ENCODE results near the gene SAXO1. TPM values are rescaled to one million over a fixed set of nuclear protein-coding genes. Genes with fewer than 3 reads are reported as not detected.

Gene SAXO1
- total RNA-seq, 1 experiment from 2014 or later: 0.09 TPM

DNA sequence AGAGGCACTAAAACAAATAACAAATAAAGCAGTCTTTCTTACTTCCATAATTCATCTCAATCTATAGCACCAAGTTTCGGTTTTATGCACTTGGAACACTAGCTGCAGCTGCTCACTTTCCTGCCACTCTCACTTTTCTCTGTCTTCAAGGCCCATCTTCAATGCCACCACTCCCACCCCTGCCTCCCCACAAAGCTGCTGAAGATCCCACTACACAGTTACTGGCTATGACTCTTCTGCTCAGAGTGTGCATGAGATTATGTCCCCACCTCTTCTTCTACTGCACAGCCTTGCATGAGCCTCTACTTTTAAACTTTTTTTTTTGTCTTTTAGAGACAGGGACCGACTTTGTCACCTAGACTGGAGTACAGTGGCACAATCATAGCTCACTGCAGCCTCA, 77.4 kb downstream of the SAXO1 start (continued):
- TF ChIP-seq, protein P1, sequence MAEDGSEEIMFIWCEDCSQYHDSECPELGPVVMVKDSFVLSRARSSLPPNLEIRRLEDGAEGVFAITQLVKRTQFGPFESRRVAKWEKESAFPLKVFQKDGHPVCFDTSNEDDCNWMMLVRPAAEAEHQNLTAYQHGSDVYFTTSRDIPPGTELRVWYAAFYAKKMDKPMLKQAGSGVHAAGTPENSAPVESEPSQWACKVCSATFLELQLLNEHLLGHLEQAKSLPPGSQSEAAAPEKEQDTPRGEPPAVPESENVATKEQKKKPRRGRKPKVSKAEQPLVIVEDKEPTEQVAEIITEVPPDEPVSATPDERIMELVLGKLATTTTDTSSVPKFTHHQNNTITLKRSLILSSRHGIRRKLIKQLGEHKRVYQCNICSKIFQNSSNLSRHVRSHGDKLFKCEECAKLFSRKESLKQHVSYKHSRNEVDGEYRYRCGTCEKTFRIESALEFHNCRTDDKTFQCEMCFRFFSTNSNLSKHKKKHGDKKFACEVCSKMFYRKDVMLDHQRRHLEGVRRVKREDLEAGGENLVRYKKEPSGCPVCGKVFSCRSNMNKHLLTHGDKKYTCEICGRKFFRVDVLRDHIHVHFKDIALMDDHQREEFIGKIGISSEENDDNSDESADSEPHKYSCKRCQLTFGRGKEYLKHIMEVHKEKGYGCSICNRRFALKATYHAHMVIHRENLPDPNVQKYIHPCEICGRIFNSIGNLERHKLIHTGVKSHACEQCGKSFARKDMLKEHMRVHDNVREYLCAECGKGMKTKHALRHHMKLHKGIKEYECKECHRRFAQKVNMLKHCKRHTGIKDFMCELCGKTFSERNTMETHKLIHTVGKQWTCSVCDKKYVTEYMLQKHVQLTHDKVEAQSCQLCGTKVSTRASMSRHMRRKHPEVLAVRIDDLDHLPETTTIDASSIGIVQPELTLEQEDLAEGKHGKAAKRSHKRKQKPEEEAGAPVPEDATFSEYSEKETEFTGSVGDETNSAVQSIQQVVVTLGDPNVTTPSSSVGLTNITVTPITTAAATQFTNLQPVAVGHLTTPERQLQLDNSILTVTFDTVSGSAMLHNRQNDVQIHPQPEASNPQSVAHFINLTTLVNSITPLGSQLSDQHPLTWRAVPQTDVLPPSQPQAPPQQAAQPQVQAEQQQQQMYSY (CRISPR knock-in tag; IDR thresholded peaks at IDR 0.05): no peak
- TF ChIP-seq ZNF121 (CRISPR knock-in tag; IDR thresholded peaks at IDR 0.05) (no peak), FOXP1 (CRISPR knock-in tag; IDR thresholded peaks at IDR 0.05; ENCODE audit: borderline replicate concordance) (no peak), OVOL2 (CRISPR knock-in tag; IDR thresholded peaks at IDR 0.05; ENCODE audit: borderline replicate concordance) (no peak)
- TF ChIP-seq, protein P2, sequence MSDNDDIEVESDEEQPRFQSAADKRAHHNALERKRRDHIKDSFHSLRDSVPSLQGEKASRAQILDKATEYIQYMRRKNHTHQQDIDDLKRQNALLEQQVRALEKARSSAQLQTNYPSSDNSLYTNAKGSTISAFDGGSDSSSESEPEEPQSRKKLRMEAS (CRISPR knock-in tag; IDR thresholded peaks at IDR 0.05): no peak
- TF ChIP-seq, protein P3, sequence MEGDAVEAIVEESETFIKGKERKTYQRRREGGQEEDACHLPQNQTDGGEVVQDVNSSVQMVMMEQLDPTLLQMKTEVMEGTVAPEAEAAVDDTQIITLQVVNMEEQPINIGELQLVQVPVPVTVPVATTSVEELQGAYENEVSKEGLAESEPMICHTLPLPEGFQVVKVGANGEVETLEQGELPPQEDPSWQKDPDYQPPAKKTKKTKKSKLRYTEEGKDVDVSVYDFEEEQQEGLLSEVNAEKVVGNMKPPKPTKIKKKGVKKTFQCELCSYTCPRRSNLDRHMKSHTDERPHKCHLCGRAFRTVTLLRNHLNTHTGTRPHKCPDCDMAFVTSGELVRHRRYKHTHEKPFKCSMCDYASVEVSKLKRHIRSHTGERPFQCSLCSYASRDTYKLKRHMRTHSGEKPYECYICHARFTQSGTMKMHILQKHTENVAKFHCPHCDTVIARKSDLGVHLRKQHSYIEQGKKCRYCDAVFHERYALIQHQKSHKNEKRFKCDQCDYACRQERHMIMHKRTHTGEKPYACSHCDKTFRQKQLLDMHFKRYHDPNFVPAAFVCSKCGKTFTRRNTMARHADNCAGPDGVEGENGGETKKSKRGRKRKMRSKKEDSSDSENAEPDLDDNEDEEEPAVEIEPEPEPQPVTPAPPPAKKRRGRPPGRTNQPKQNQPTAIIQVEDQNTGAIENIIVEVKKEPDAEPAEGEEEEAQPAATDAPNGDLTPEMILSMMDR (IDR thresholded peaks at IDR 0.05): no peak

DNA sequence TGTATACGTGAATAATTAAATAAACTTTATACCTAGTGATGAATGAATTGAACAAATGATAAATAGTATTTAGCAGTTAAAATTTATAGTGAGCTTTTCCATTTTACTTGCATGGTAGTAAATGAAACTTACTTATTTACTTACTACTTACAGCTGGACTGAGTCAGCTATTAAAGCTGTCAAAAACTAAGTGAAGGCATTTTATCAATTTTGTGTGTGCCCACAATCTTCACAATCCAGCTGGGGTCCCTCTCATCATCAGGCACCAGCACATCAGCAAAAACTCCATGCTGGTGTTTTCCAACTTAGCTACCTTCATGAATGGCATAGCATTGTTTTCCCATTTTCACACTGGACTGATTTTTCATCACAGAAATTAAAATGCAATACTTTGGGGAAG, 81.1 kb downstream of the SAXO1 start:
- ChIA-PET CTCF (no interaction called here), POLR2A (no interaction called here)
- Mint-ChIP-seq H3K27ac (no peak overlapping the region), H3K36me3 (no peaks in the 10 kb centered on the region), H3K4me1 (no peaks in the 10 kb centered on the region), H3K27me3 (ENCODE audit: low read depth) (no peaks in the 10 kb centered on the region), H3K4me3 (no peak overlapping the region), H3K9me3 (no peaks in the 10 kb centered on the region)
- TF ChIP-seq, protein P4, sequence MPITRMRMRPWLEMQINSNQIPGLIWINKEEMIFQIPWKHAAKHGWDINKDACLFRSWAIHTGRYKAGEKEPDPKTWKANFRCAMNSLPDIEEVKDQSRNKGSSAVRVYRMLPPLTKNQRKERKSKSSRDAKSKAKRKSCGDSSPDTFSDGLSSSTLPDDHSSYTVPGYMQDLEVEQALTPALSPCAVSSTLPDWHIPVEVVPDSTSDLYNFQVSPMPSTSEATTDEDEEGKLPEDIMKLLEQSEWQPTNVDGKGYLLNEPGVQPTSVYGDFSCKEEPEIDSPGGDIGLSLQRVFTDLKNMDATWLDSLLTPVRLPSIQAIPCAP (CRISPR knock-in tag; IDR thresholded peaks at IDR 0.05): no peak
- TF ChIP-seq, protein P5, sequence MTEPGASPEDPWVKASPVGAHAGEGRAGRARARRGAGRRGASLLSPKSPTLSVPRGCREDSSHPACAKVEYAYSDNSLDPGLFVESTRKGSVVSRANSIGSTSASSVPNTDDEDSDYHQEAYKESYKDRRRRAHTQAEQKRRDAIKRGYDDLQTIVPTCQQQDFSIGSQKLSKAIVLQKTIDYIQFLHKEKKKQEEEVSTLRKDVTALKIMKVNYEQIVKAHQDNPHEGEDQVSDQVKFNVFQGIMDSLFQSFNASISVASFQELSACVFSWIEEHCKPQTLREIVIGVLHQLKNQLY (CRISPR knock-in tag; IDR thresholded peaks at IDR 0.05): no peak
- TF ChIP-seq HMGA2 (CRISPR knock-in tag; IDR thresholded peaks at IDR 0.05) (no peak), FOXJ3 (CRISPR knock-in tag; IDR thresholded peaks at IDR 0.05; ENCODE audit: borderline replicate concordance) (no peak), TP53 (CRISPR knock-in tag; IDR thresholded peaks at IDR 0.05) (no peak), RELA (CRISPR knock-in tag; IDR thresholded peaks at IDR 0.05; ENCODE audit: borderline replicate concordance) (no peak), NFYB (CRISPR knock-in tag; conservative IDR thresholded peaks at IDR 0.05; ENCODE audit: low read depth) (no peak), CBFB (CRISPR knock-in tag; IDR thresholded peaks at IDR 0.05; ENCODE audit: low read depth) (no peak), ZNF671 (CRISPR knock-in tag; IDR thresholded peaks at IDR 0.05) (no peak), OVOL2 (CRISPR knock-in tag; IDR thresholded peaks at IDR 0.05; ENCODE audit: borderline replicate concordance) (no peak), FOXK1 (CRISPR knock-in tag; IDR thresholded peaks at IDR 0.05) (no peak), ATF1 (CRISPR knock-in tag; IDR thresholded peaks at IDR 0.05) (no peak)
- TF ChIP-seq, protein P6, sequence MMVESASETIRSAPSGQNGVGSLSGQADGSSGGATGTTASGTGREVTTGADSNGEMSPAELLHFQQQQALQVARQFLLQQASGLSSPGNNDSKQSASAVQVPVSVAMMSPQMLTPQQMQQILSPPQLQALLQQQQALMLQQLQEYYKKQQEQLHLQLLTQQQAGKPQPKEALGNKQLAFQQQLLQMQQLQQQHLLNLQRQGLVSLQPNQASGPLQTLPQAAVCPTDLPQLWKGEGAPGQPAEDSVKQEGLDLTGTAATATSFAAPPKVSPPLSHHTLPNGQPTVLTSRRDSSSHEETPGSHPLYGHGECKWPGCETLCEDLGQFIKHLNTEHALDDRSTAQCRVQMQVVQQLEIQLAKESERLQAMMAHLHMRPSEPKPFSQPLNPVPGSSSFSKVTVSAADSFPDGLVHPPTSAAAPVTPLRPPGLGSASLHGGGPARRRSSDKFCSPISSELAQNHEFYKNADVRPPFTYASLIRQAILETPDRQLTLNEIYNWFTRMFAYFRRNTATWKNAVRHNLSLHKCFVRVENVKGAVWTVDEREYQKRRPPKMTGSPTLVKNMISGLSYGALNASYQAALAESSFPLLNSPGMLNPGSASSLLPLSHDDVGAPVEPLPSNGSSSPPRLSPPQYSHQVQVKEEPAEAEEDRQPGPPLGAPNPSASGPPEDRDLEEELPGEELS (CRISPR knock-in tag; IDR thresholded peaks at IDR 0.05): no peak
- TF ChIP-seq, protein P7, sequence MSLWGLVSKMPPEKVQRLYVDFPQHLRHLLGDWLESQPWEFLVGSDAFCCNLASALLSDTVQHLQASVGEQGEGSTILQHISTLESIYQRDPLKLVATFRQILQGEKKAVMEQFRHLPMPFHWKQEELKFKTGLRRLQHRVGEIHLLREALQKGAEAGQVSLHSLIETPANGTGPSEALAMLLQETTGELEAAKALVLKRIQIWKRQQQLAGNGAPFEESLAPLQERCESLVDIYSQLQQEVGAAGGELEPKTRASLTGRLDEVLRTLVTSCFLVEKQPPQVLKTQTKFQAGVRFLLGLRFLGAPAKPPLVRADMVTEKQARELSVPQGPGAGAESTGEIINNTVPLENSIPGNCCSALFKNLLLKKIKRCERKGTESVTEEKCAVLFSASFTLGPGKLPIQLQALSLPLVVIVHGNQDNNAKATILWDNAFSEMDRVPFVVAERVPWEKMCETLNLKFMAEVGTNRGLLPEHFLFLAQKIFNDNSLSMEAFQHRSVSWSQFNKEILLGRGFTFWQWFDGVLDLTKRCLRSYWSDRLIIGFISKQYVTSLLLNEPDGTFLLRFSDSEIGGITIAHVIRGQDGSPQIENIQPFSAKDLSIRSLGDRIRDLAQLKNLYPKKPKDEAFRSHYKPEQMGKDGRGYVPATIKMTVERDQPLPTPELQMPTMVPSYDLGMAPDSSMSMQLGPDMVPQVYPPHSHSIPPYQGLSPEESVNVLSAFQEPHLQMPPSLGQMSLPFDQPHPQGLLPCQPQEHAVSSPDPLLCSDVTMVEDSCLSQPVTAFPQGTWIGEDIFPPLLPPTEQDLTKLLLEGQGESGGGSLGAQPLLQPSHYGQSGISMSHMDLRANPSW (CRISPR knock-in tag; conservative IDR thresholded peaks at IDR 0.05; ENCODE audit: low read depth): no peak
- ATAC-seq (no peak), DNase-seq (ENCODE audit: low spot score) (no peak)
